H1 (cell line): ENCODE results near the gene PLEK2. TPM values are rescaled to one million over a fixed set of nuclear protein-coding genes. Genes with fewer than 3 reads are reported as not detected.

ENCODE experiments used
- CTCF ChIA-PET: fragments of 300-600 bp; sonication (Branson Sonifier 250); formaldehyde crosslinking; loops from one replicate; lab custom pipeline; 2021; ENCODE audit not compliant: partially characterized antibody; lab: Charles Lee
- POLR2A ChIA-PET: fragments of 300-600 bp; sonication (Branson Sonifier 250); formaldehyde crosslinking; loops from one replicate; lab custom pipeline; 2021; ENCODE audit warnings: inconsistent platforms; ENCODE audit not compliant: partially characterized antibody; lab: Charles Lee
- DNase-seq, 2 experiments: peaks; one replicate each; pipeline versions ENCODE4 v3.0.0 to v3.0.0-alpha.2; 2010 to 2022; ENCODE audit warnings: low spot score in 2 of 2, low read depth in 1 of 2, mixed read lengths in 1 of 2
- FAIRE-seq: peaks from 2 replicates; lab custom pipeline; 2011; peaks lifted over from hg19 to GRCh38; lab: Jason Lieb, UNC
- H2AFZ ChIP-seq: 2 replicates; pipeline ENCODE4 v1.8.1; 2012; ENCODE audit warnings: low read length, inconsistent platforms
- H2AK5ac ChIP-seq: 2 replicates; pipeline ENCODE4 v1.6.1; 2013; ENCODE audit warnings: low read depth, low read length
- H2BK120ac ChIP-seq: replicated peaks from 2 replicates; pipeline ENCODE3; 2013; ENCODE audit warnings: low read depth, low read length, inconsistent platforms
- H2BK12ac ChIP-seq: 2 replicates; pipeline ENCODE4 v1.6.1; 2013; ENCODE audit warnings: low read depth, low read length
- H2BK15ac ChIP-seq: 2 replicates; pipeline ENCODE4 v1.6.1; 2013; ENCODE audit warnings: low read length
- H2BK20ac ChIP-seq: 2 replicates; pipeline ENCODE4 v1.6.1; 2013; ENCODE audit warnings: low read length
- H2BK5ac ChIP-seq: 2 replicates; pipeline ENCODE4 v1.6.1; 2013; ENCODE audit warnings: low read depth, low read length
- H3K14ac ChIP-seq: 2 replicates; pipeline ENCODE4 v1.6.1; 2013; ENCODE audit warnings: inconsistent platforms; ENCODE audit not compliant: insufficient read length
- H3K18ac ChIP-seq: 2 replicates; pipeline ENCODE4 v1.6.1; 2013; ENCODE audit warnings: low read length; ENCODE audit errors: extremely low read depth
- H3K23ac ChIP-seq: 2 replicates; pipeline ENCODE4 v1.6.1; 2013; ENCODE audit warnings: inconsistent platforms; ENCODE audit not compliant: insufficient read length
- H3K23me2 ChIP-seq: 2 replicates; pipeline ENCODE4 v1.6.1; 2013; ENCODE audit warnings: low read depth, low read length
- H3K27ac ChIP-seq: 2 replicates; pipeline ENCODE4 v1.6.1; 2011; ENCODE audit warnings: low read depth, low read length, inconsistent platforms
- H3K27me3 ChIP-seq, 4 experiments: replicated peaks in 1 of 4; 1 replicate in 1 of 4; 2 replicates in 3 of 4; pipeline versions ENCODE4 v1.6.1 to v1.8.1; 2011 to 2013; ENCODE audit warnings: low read length in 3 of 4, mild to moderate bottlenecking in 3 of 4, inconsistent platforms in 2 of 4, mixed read lengths in 2 of 4, moderate library complexity in 1 of 4; ENCODE audit not compliant: control insufficient read depth in 3 of 4, insufficient read depth in 3 of 4; ENCODE audit errors: extremely low read depth in 1 of 4
- H3K36me3 ChIP-seq, 4 experiments: 2 replicates each; pipeline versions ENCODE4 v1.6.1 to v1.8.1; 2011 to 2013; ENCODE audit warnings: mild to moderate bottlenecking in 4 of 4, low read length in 3 of 4, moderate library complexity in 2 of 4, control low read depth in 1 of 4, inconsistent platforms in 1 of 4; ENCODE audit not compliant: insufficient read depth in 4 of 4, control insufficient read depth in 2 of 4
- H3K4ac ChIP-seq: replicated peaks from 2 replicates; pipeline ENCODE3; 2013; ENCODE audit warnings: low read length, low read depth, mixed read lengths, inconsistent platforms; ENCODE audit not compliant: insufficient read length
- H3K4me1 ChIP-seq, 4 experiments: replicated peaks in 1 of 4; 1 replicate in 1 of 4; 2 replicates in 3 of 4; pipeline versions ENCODE4 v1.6.1 to v1.8.1; 2011 to 2013; ENCODE audit warnings: low read length in 3 of 4, inconsistent platforms in 2 of 4, mixed read lengths in 1 of 4; ENCODE audit not compliant: insufficient read depth in 4 of 4, control insufficient read depth in 3 of 4
- H3K4me2 ChIP-seq, 2 experiments: 2 replicates each; pipeline versions ENCODE4 v1.6.1 to v1.8.1; 2011 to 2013; ENCODE audit warnings: low read depth in 2 of 2, low read length in 2 of 2, control low read depth in 1 of 2, inconsistent platforms in 1 of 2, mild to moderate bottlenecking in 1 of 2; ENCODE audit not compliant: insufficient read depth in 1 of 2
- H3K4me3 ChIP-seq, 4 experiments: fragments of 200-600, 300-600 bp in 1 of 4; sonication (generic), shearing (Covaris generic), sonication (Bioruptor Twin) in 1 of 4; 2 replicates each; pipeline versions ENCODE4 v1.5.1 to v1.8.1; 2011 to 2016; ENCODE audit warnings: low read length in 4 of 4, low read depth in 3 of 4, control low read depth in 2 of 4, inconsistent platforms in 2 of 4, mild to moderate bottlenecking in 2 of 4, mixed read lengths in 1 of 4, moderate library complexity in 1 of 4; ENCODE audit not compliant: insufficient read depth in 2 of 4; ENCODE audit errors: extremely low read depth in 1 of 4
- H3K56ac ChIP-seq: replicated peaks from 2 replicates; pipeline ENCODE3; 2013; ENCODE audit warnings: low read depth, mild to moderate bottlenecking, mixed read lengths, low read length, inconsistent platforms; ENCODE audit not compliant: insufficient read length
- H3K79me1 ChIP-seq: 2 replicates; pipeline ENCODE4 v1.6.1; 2013; ENCODE audit warnings: low read depth, low read length, control low read depth
- H3K79me2 ChIP-seq, 2 experiments: 2 replicates each; pipeline versions ENCODE4 v1.6.1 to v1.8.1; 2012 to 2013; ENCODE audit warnings: low read length in 2 of 2, mild to moderate bottlenecking in 2 of 2, inconsistent platforms in 1 of 2; ENCODE audit not compliant: insufficient read depth in 2 of 2, control insufficient read depth in 1 of 2
- H3K9ac ChIP-seq, 4 experiments: replicated peaks in 1 of 4; 1 replicate in 1 of 4; 2 replicates in 3 of 4; pipeline versions ENCODE4 v1.6.1 to v1.8.1; 2011 to 2013; ENCODE audit warnings: low read depth in 3 of 4, low read length in 3 of 4, control low read depth in 2 of 4, mild to moderate bottlenecking in 2 of 4, moderate library complexity in 2 of 4, inconsistent platforms in 1 of 4; ENCODE audit errors: extremely low read depth in 1 of 4
- H3K9me3 ChIP-seq, 2 experiments: 2 replicates each; pipeline versions ENCODE4 v1.6.1 to v1.8.1; 2012 to 2013; ENCODE audit warnings: mild to moderate bottlenecking in 2 of 2, moderate library complexity in 2 of 2, control low read depth in 1 of 2, inconsistent platforms in 1 of 2, low read depth in 1 of 2, low read length in 1 of 2, mixed read lengths in 1 of 2; ENCODE audit not compliant: insufficient read depth in 2 of 2
- H4K20me1 ChIP-seq, 2 experiments: replicated peaks in 1 of 2; 2 replicates each; pipeline versions ENCODE3 to v1.8.1; 2011 to 2013; ENCODE audit warnings: inconsistent platforms in 2 of 2, low read length in 2 of 2, mild to moderate bottlenecking in 1 of 2; ENCODE audit not compliant: insufficient read depth in 2 of 2, control insufficient read depth in 1 of 2
- H4K5ac ChIP-seq: 2 replicates; pipeline ENCODE4 v1.6.1; 2013; ENCODE audit warnings: low read length, low read depth, mixed read lengths, inconsistent platforms; ENCODE audit not compliant: insufficient read length
- H4K8ac ChIP-seq: 2 replicates; pipeline ENCODE4 v1.8.0; 2013; ENCODE audit warnings: mild to moderate bottlenecking, moderate library complexity, low read length, inconsistent platforms; ENCODE audit not compliant: insufficient read depth; ENCODE audit errors: extremely low read depth
- H4K91ac ChIP-seq: replicated peaks from 2 replicates; pipeline ENCODE3; 2013; ENCODE audit warnings: low read length, mixed read lengths, inconsistent platforms; ENCODE audit not compliant: insufficient read length
- ASH2L ChIP-seq: fragments of 200-600, 300-600 bp; sonication (generic); IDR thresholded peaks from one replicate; pipeline ENCODE4 v1.7.1; 2017; ENCODE audit warnings: low read length
- EP300 ChIP-seq, 2 experiments: IDR thresholded peaks; 1 replicate in 1 of 2; 2 replicates in 1 of 2; pipeline ENCODE4 v1.6.1; 2011 to 2012; ENCODE audit warnings: low read depth in 2 of 2, low read length in 2 of 2, mild to moderate bottlenecking in 2 of 2, borderline replicate concordance in 1 of 2, inconsistent platforms in 1 of 2, moderate library complexity in 1 of 2
- EZH2 ChIP-seq: fragments of 200-600 bp; sonication (generic); IDR thresholded peaks from 2 replicates; pipeline ENCODE4 v1.7.1; 2012; ENCODE audit warnings: low read depth, mild to moderate bottlenecking, moderate library complexity, low read length, inconsistent platforms; ENCODE audit not compliant: severe bottlenecking
- FOSL1 ChIP-seq: IDR thresholded peaks from 2 replicates; pipeline ENCODE4 v1.6.1; 2011; ENCODE audit warnings: mild to moderate bottlenecking, low read depth, low read length, moderate library complexity; ENCODE audit not compliant: insufficient read depth
- KDM1A ChIP-seq: fragments of 200-600, 300-600 bp; sonication (generic); IDR thresholded peaks from 2 replicates; pipeline ENCODE4 v1.7.1; 2016; ENCODE audit warnings: mild to moderate bottlenecking, low read length, borderline replicate concordance
- NANOG ChIP-seq: IDR thresholded peaks from 2 replicates; pipeline ENCODE4 v1.6.1; 2011; ENCODE audit warnings: low read length, low read depth, mild to moderate bottlenecking, inconsistent platforms; ENCODE audit not compliant: insufficient read depth, poor library complexity, severe bottlenecking
- NRF1 ChIP-seq: IDR thresholded peaks from 2 replicates; pipeline ENCODE4 v1.6.1; 2011; ENCODE audit warnings: mild to moderate bottlenecking, low read depth, low read length, improper control_type of control experiment
- PHF8 ChIP-seq: fragments of 200-600 bp; sonication (generic); conservative IDR thresholded peaks from 2 replicates; pipeline ENCODE4 v1.7.1; 2012; ENCODE audit warnings: low read depth, mild to moderate bottlenecking, inconsistent platforms, low read length, moderate library complexity
- RAD21 ChIP-seq, 2 experiments: IDR thresholded peaks in 1 of 2; conservative IDR thresholded peaks in 1 of 2; 2 replicates each; pipeline ENCODE4 v1.6.1; 2011; ENCODE audit warnings: low read depth in 2 of 2, low read length in 2 of 2, improper control_type of control experiment in 1 of 2, inconsistent platforms in 1 of 2, mild to moderate bottlenecking in 1 of 2, moderate library complexity in 1 of 2
- RNF2 ChIP-seq: fragments of 200-900, 300-1000 bp; sonication (generic); IDR thresholded peaks from 2 replicates; pipeline ENCODE4 v1.7.1; 2016; ENCODE audit warnings: borderline replicate concordance, low read depth, mild to moderate bottlenecking, antibody characterized with exemption, low read length; ENCODE audit not compliant: poor library complexity, severe bottlenecking; ENCODE audit errors: missing control alignments
- SP2 ChIP-seq: IDR thresholded peaks from 2 replicates; pipeline ENCODE4 v1.6.1; 2012; ENCODE audit warnings: mild to moderate bottlenecking, low read length, inconsistent platforms
- SUZ12 ChIP-seq: fragments of 200-600 bp; sonication (generic); IDR thresholded peaks from 2 replicates; pipeline ENCODE4 v1.6.1; 2012; ENCODE audit warnings: mild to moderate bottlenecking, inconsistent platforms, low read length, moderate library complexity, mixed read lengths
- WGBS, 2 experiments: shearing (Covaris generic) in 1 of 2; methylation state at CpG; one replicate each; pipeline versions ENCODE4 v1.1.6 to v1.1.7; 2013 to 2015; ENCODE audit warnings: low lambda C conversion rate in 2 of 2, mixed read lengths in 2 of 2, inconsistent platforms in 1 of 2, low coverage in 1 of 2, missing lambda C conversion rate in 1 of 2; ENCODE audit not compliant: insufficient replicate concordance in 2 of 2, insufficient coverage in 1 of 2, insufficient read length in 1 of 2; ENCODE audit errors: extremely low coverage in 1 of 2, missing lambda C conversion rate in 1 of 2; 5-methylcytosine and 5-hydroxymethylcytosine counted together
- polyA plus RNA-seq, 7 experiments: library from polyadenylated mRNA; depleted of rRNA in 3 of 7; stranded (reverse) in 5 of 7; unstranded in 2 of 7; fragments of >200 nt in 5 of 7; fragments of 200-250 nt in 2 of 7; gene quantifications; 1 replicate in 5 of 7; 2 replicates in 1 of 7; 4 replicates in 1 of 7; pipeline versions ENCODE4 v1.2.1 to v1.2.3, GENCODE V29; 2011 to 2013; ENCODE audit warnings: missing spikeins in 2 of 7, mixed read lengths in 2 of 7
- total RNA-seq: library from RNA; stranded (reverse); fragmentation: NEBNext Ultra II Directional; extraction: Animal tissue kit (Norgen Biotek cat#: 25700); gene quantifications from 2 replicates; pipeline ENCODE4 v1.2.1, GENCODE V29; 2021

The PLEK2 gene
- total and polyA plus RNA-seq, 2 of the 8 experiments (the other 6 are each of a cell fraction or from before 2014, with no cell fraction given), result 0.41 to 2.1 TPM

GRCh38 chr14:67459336-67459735 lies 47.4 kb upstream of the PLEK2 start:
- Histone ChIP-seq H4K20me1 (no peaks in the 10 kb centered on the region), H3K4ac (no peak overlapping the region), H2AK5ac (no peak overlapping the region), H3K23me2 (no peaks in the 10 kb centered on the region), H3K9me3 (peaks cover 0 to 4% of the 10 kb centered on the region in 2 experiments; a peak in 1 of 4 replicates), H2BK120ac (no peak overlapping the region), H3K18ac (no peak overlapping the region), H2BK12ac (no peak overlapping the region), H4K5ac (no peak overlapping the region), H3K4me3 (no peak overlapping the region), H3K23ac (no peak overlapping the region), H3K79me1 (no peaks in the 10 kb centered on the region), H4K91ac (no peak overlapping the region), H2AFZ (no peak overlapping the region), H4K8ac (no peak overlapping the region), H2BK20ac (no peak overlapping the region), H3K56ac (no peak overlapping the region), H3K79me2 (no peaks in the 10 kb centered on the region), H3K36me3 (no peaks in the 10 kb centered on the region), H3K27me3 (no peaks in the 10 kb centered on the region; a peak in 1 of 7 replicates), H3K14ac (no peak overlapping the region), H2BK5ac (no peak overlapping the region), H3K4me2 (no peak overlapping the region), H3K4me1 (peaks cover 0 to 4% (median 1%) of the 10 kb centered on the region in 4 experiments; a peak in 3 of 7 replicates), H3K27ac (no peak overlapping the region), H3K9ac (no peak overlapping the region), H2BK15ac (no peak overlapping the region)
- POLR2A ChIA-PET, result interaction anchor here (1.1 kb wide), 1 partner anchor 8 kb away, joined by 3 read pairs; no protein-coding TSS in a partner anchor
- CTCF ChIA-PET, result interaction anchor here (1.5 to 4.6 kb wide), 5 partner anchors 13 to 67 kb away, joined by 3 to 39 read pairs (median 8); no protein-coding TSS in a partner anchor
- FAIRE-seq (no peak), DNase-seq (no peak)
- 79% methylated on average over 5 of the region's 5 CpGs; no CpG with 5 or more reads in 1 of the 2 experiments for WGBS, 2 experiments
- TF ChIP-seq FOSL1 (no peak), SP2 (no peak), NANOG (no peak), EP300 (IDR thresholded peaks at IDR 0.05; ENCODE audit: borderline replicate concordance in 1 of 2, low read depth in 2 of 2, low read length in 2 of 2) (no peak), PHF8 (no peak), ASH2L (no peak), RNF2 (no peak), RAD21 (IDR thresholded peaks at IDR 0.05 in 1 of 2, conservative IDR thresholded peaks at IDR 0.05 in 1 of 2; ENCODE audit: low read depth in 2 of 2, low read length in 2 of 2) (no peak), SUZ12 (no peak), NRF1 (no peak), KDM1A (no peak), EZH2 (no peak)
